UCSD-AML1 (cell line): ENCODE measurements around the gene WNT7A.

Experiments
- DNase-seq: peaks from one replicate; lab custom pipeline; 2025; ENCODE audit not compliant: unreplicated experiment; lab: John Stamatoyannopoulos, UW

Gene WNT7A

DNA sequence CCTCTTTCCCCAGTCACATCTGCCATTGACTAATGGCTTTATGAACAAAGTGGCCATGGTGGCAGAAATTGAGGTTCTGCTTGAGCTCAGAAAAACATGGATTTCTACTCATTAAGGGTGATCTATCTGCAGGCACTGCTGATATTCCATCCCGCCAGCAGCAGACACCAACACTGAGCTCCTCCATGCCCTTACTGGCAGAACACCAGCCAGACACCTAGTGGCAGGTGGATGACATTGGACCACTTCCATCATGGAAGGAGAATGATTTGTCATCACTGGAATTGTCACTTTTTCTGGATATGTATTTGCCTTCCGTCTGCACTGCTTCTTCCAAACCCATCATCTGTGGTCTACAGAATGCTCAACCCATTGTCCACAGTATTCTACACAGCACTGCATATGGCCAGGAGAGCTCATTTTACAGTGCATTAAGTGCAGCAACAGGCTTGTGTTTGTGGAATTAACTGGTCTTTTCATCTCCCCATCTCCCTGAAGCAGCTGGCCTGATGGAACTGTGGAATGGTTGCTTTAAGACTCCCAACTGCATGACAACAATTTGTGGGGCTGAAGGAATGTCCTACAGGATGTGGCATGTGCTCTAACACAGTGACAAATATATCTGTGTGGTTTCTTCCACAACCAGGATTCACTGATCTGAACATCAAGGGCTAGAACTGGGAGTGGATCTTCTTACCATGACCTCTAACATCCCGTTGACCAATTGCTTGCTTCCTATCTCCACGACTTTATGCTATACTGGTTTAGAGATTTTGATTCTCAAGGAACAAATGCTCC lies 103.4 kb downstream of the WNT7A start:
- no peak for DNase-seq

- DNase-seq, result no peak
These were observed 106.8 kb downstream of the WNT7A start for GRCh38 chr3:13772885-13773745.

GRCh38 chr3:13772321-13772745 lies 107.5 kb downstream of the WNT7A start:
- DNase-seq, result no peak

- no peak for DNase-seq
These were observed 108.4 kb downstream of the WNT7A start for GRCh38 chr3:13771496-13771895.

GRCh38 chr3:13770170-13771169 lies 109.4 kb downstream of the WNT7A start:
- peak; percentile 88 for DNase-seq

GRCh38 chr3:13769422-13769821 lies 110.4 kb downstream of the WNT7A start:
- DNase-seq, result no peak

- no peak for DNase-seq
These were observed 111.4 kb downstream of the WNT7A start for GRCh38 chr3:13768453-13768852.

DNA sequence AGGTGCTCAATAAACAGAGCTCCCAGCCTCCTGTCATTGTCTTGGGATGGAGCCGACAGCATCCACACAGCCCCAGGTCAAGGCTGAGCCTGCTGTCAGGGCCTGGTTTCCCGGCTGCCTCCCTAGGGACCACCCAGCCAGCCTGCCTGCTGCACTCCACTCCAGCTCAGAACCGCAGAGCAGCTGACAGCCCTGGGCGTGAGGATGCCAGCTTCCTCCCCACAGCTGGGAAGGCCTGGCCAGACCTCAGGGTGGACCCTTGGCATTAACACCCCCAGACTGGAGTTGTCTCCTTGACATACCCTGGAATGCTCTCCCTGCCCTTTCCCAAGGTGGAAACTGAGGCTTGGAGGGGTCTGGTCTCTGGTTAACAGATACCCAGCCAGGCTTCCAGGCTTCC lies 112.0 kb downstream of the WNT7A start:
- DNase-seq, result no peak

DNA sequence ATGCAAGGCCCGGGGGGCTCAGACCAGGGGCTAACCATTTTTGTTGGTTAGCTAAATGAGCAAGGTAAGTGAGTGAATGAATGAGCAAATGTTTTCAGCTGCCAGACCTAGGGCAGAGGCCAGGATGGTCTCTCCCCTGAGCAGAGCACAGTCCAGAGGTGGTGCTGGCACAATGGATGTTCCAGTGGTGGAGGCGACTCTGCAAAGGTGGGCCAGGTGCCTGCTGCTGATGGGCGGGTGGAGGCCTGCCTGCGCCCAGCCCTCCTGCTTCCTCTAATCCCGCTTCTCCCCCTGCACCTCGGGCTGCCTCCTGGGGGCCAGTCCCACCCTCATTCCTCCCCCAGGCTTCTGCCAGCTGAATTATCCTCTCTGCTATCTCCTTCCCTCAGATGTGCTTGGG lies 112.8 kb downstream of the WNT7A start:
- DNase-seq, result no peak
